ENCODE data around the gene FAAP20. TPM values are rescaled to one million over a fixed set of nuclear protein-coding genes. Genes with fewer than 3 reads are reported as not detected.

FAAP20 gene
- total and polyA plus RNA-seq, 9 of the 15 experiments (the other 6 are each of a cell fraction or from before 2014, with no cell fraction given): 0.58 to 143 (median 9.9) TPM

- TF ChIP-seq TFE3 (CRISPR knock-in tag; IDR thresholded peaks at IDR 0.05): no peak
- TF ChIP-seq DNMT1 (IDR thresholded peaks at IDR 0.05): no peak
- TF ChIP-seq HNRNPH1 (optimal IDR thresholded peaks at IDR 0.05; ENCODE audit: low read depth, low read length): no peak
- TF ChIP-seq CEBPZ (IDR thresholded peaks at IDR 0.05; ENCODE audit: borderline replicate concordance, low read depth, low read length): no peak
- TF ChIP-seq NFIC (IDR thresholded peaks at IDR 0.05): no peak
- no peak for TF ChIP-seq HIVEP1 (CRISPR knock-in tag; IDR thresholded peaks at IDR 0.05)
- TF ChIP-seq ZNF212 (CRISPR knock-in tag; IDR thresholded peaks at IDR 0.05): no peak
- TF ChIP-seq PRPF4 (IDR thresholded peaks at IDR 0.05; ENCODE audit: insufficient read depth, low read depth, low read length, poor library complexity, severe bottlenecking): no peak
- no peak for TF ChIP-seq NCOA4 (IDR thresholded peaks at IDR 0.05; ENCODE audit: partially characterized antibody)
- TF ChIP-seq RBM22 (IDR thresholded peaks at IDR 0.05; ENCODE audit: low read depth, low read length, poor library complexity, severe bottlenecking): no peak
- no peak for TF ChIP-seq GTF2B (IDR thresholded peaks at IDR 0.05; ENCODE audit: extremely low read depth, insufficient read length)
- no peak for TF ChIP-seq CBX5 (IDR thresholded peaks at IDR 0.05; ENCODE audit: borderline replicate concordance, low read depth)
- TF ChIP-seq BCLAF1 (IDR thresholded peaks at IDR 0.05; ENCODE audit: borderline replicate concordance in 1 of 2, control insufficient read depth in 1 of 2, low read depth in 2 of 2, low read length in 1 of 2): no peak
- TF ChIP-seq MCM7 (IDR thresholded peaks at IDR 0.05): 0 out of 4 replicates have a peak, but pooled peaks of 1 of the 2 experiments have one; percentile 22
- no peak for TF ChIP-seq TBL1XR1 (IDR thresholded peaks at IDR 0.05; ENCODE audit: low read length in 2 of 2)
- TF ChIP-seq NCOA1 (IDR thresholded peaks at IDR 0.05; ENCODE audit: low read depth): peak; percentile 73; the same call in 1 of the 2 replicates
- TF ChIP-seq KDM1A (IDR thresholded peaks at IDR 0.05): peak; percentile 58 to 69; a peak in 1 of 4 replicates
- no peak for TF ChIP-seq ZNF639 (CRISPR knock-in tag; conservative IDR thresholded peaks at IDR 0.05 in 1 of 2, IDR thresholded peaks at IDR 0.05 in 1 of 2)
Observed at GRCh38 chr1:2155147-2155598, 39.4 kb downstream of the FAAP20 start (continued).
